ENCODE results near the gene MOB2. TPM values are rescaled to one million over a fixed set of nuclear protein-coding genes. Genes with fewer than 3 reads are reported as not detected.

MOB2 gene
- total and polyA plus RNA-seq, 9 of the 15 experiments (the other 6 are each of a cell fraction or from before 2014, with no cell fraction given), result 0.17 to 36.8 (median 19.2) TPM

GRCh38 chr11:1515082-1516060, 28.8 kb upstream of the MOB2 start:
- POLR2A ChIA-PET, result interaction anchor here (0.6 to 1.4 kb wide), 3 partner anchors 8 to 814 kb away, joined by 4 to 5 read pairs (median 4); no protein-coding TSS in a partner anchor
- no peaks in the 10 kb centered on the region for H3K9me3 ChIP-seq (replicated peaks; ENCODE audit: control insufficient read depth, insufficient read depth, low read depth, low read length)
- no peak overlapping the region for H3K4me3 ChIP-seq
- no peak overlapping the region for H3K4me2 ChIP-seq (ENCODE audit: insufficient read depth, low read length)
- H3K27me3 ChIP-seq (ENCODE audit: control insufficient read depth in 2 of 2, insufficient read depth in 2 of 2, low read length in 2 of 2), result no peaks in the 10 kb centered on the region
- H3K4me1 ChIP-seq (replicated peaks in 1 of 2; ENCODE audit: control insufficient read depth in 2 of 2, insufficient read depth in 2 of 2, low read length in 2 of 2), result peaks cover 13 to 51% of the 10 kb centered on the region in 2 experiments
- H3K9me1 ChIP-seq (ENCODE audit: control insufficient read depth, insufficient read depth, low read length), result peaks cover 17% of the 10 kb centered on the region
- no TSS peak for BruUV-seq (replicated peaks)
- H4K20me1 ChIP-seq (replicated peaks; ENCODE audit: control insufficient read depth, insufficient read depth, low read length), result peaks cover 88% of the 10 kb centered on the region
- CTCF ChIA-PET (ENCODE audit: low intra/inter-chr PET ratio), result interaction anchor here (0.6 to 2.7 kb wide), 3 partner anchors 60 to 615 kb away, joined by 3 to 15 read pairs (median 5); no protein-coding TSS in a partner anchor
- intact Hi-C loops (cut with micrococcal nuclease) (loop anchor here (1.0 to 5.0 kb wide), 4 partner anchors 62 to 312 kb away; no protein-coding TSS in a partner anchor), in situ Hi-C loops (cut with MboI) (no loop called here)
- peaks cover 23% of the 10 kb centered on the region for H3K79me2 ChIP-seq (ENCODE audit: control insufficient read depth, insufficient read depth, low read length)
- DNase-seq (ENCODE audit: extremely low read depth in 1 of 4, low spot score in 3 of 4) (peak; percentile 74 to 82 (median 77)), ATAC-seq (peak; percentile 93), FAIRE-seq (peak; percentile 29)
- peak overlapping the region in 1 of 2 experiments; percentile 71; a peak in 2 of 4 replicates for H3K9ac ChIP-seq (ENCODE audit: insufficient read depth in 1 of 2, low read depth in 2 of 2, low read length in 2 of 2)
- no peak overlapping the region for H3K27ac ChIP-seq (ENCODE audit: extremely low read depth, low read depth, low read length)
- H3K36me3 ChIP-seq (ENCODE audit: control insufficient read depth, insufficient read depth, low read length), result no peaks in the 10 kb centered on the region
- 42% methylated on average over 27 of the region's 36 CpGs for WGBS (ENCODE audit: insufficient coverage, low coverage, missing lambda C conversion rate)
- no peak overlapping the region for H2AFZ ChIP-seq (ENCODE audit: low read depth, low read length)
- TF ChIP-seq STAT5B (CRISPR knock-in tag; IDR thresholded peaks at IDR 0.05), result no peak
- TF ChIP-seq XRCC5 (IDR thresholded peaks at IDR 0.05; ENCODE audit: low read depth, low read length), result 0 out of 2 replicates have a peak, but pooled peaks have one; percentile 47
- TF ChIP-seq ELK3 (CRISPR knock-in tag; IDR thresholded peaks at IDR 0.05), result no peak
- no peak for TF ChIP-seq CBX1 (IDR thresholded peaks at IDR 0.05; ENCODE audit: low read depth)
- no peak for TF ChIP-seq ZNF143 (CRISPR knock-in tag; IDR thresholded peaks at IDR 0.05)
- TF ChIP-seq TCF15 (CRISPR knock-in tag; IDR thresholded peaks at IDR 0.05), result no peak
- no peak for TF ChIP-seq TEAD1 (CRISPR knock-in tag; IDR thresholded peaks at IDR 0.05)
- TF ChIP-seq CTCF (IDR thresholded peaks at IDR 0.05 in 2 of 3, conservative IDR thresholded peaks at IDR 0.05 in 1 of 3; ENCODE audit: insufficient read depth in 2 of 3, low read depth in 1 of 3, low read length in 3 of 3), result peak; percentile 86 to 89 (median 88)
- TF ChIP-seq KHSRP (IDR thresholded peaks at IDR 0.05), result no peak
- TF ChIP-seq RB1 (IDR thresholded peaks at IDR 0.05; ENCODE audit: low read depth), result peak; percentile 59; the same call in 1 of the 2 replicates
- TF ChIP-seq CTCFL (IDR thresholded peaks at IDR 0.05; ENCODE audit: borderline replicate concordance, insufficient read depth, low read depth, low read length, poor library complexity, severe bottlenecking), result peak; percentile 55
- TF ChIP-seq ZNF277 (CRISPR knock-in tag; IDR thresholded peaks at IDR 0.05; ENCODE audit: borderline replicate concordance), result no peak
- TF ChIP-seq CBFB (CRISPR knock-in tag; IDR thresholded peaks at IDR 0.05), result peak; percentile 45; the same call in 1 of the 2 replicates
